K562 (cell line): Measurements from ENCODE around the gene SKOR1. TPM values are rescaled to one million over a fixed set of nuclear protein-coding genes. Genes with fewer than 3 reads are reported as not detected.

Experiments
- ARID3A ChIP-seq: IDR thresholded peaks from 2 replicates; pipeline ENCODE4 v1.6.1; 2012; ENCODE audit warnings: low read depth, low read length, improper control_type of control experiment, borderline replicate concordance
- BCL6 ChIP-seq: fragments of 250-450 bp; sonication (Bioruptor Pico); IDR thresholded peaks from 2 replicates; pipeline ENCODE4 v1.4.0; 2020
- CBX3 ChIP-seq, 2 experiments: IDR thresholded peaks; 1 replicate in 1 of 2; 2 replicates in 1 of 2; pipeline ENCODE4 v1.6.1; 2012; ENCODE audit warnings: inconsistent platforms in 2 of 2, low read length in 2 of 2, borderline replicate concordance in 1 of 2, control low read depth in 1 of 2
- CEBPG ChIP-seq, 3 experiments: fragments of 200-800 bp in 1 of 3; sonication (Bioruptor generic) in 1 of 3; sonication (generic) in 1 of 3; formaldehyde crosslinking in 1 of 3; IDR thresholded peaks in 2 of 3; conservative IDR thresholded peaks in 1 of 3; 2 replicates each; pipeline versions ENCODE4 v1.6.1 to v1.8.0; 2016 to 2022; ENCODE audit warnings: missing compliant biosample characterization in 2 of 3, missing genetic modification characterization in 2 of 3, mild to moderate bottlenecking in 1 of 3, missing genetic modification reagents in 1 of 3
- HNRNPK ChIP-seq: fragments of 200-400 bp; formaldehyde crosslinking; IDR thresholded peaks from one replicate; pipeline ENCODE4 v1.6.1; 2018; ENCODE audit warnings: mild to moderate bottlenecking, low read depth, low read length; ENCODE audit not compliant: poor library complexity, severe bottlenecking
- SRSF7 ChIP-seq: fragments of 200-400 bp; formaldehyde crosslinking; optimal IDR thresholded peaks from 2 replicates; pipeline ENCODE3; 2017; ENCODE audit warnings: mild to moderate bottlenecking, low read depth, low read length
- ZBTB8A ChIP-seq: fragments of 450-650 bp; IDR thresholded peaks from 2 replicates; pipeline ENCODE4 v1.6.1; 2018; ENCODE audit warnings: mild to moderate bottlenecking, moderate library complexity; ENCODE audit not compliant: partially characterized antibody
- ZNF518B ChIP-seq: fragments of 250-450 bp; sonication (Bioruptor Pico); IDR thresholded peaks from 2 replicates; pipeline ENCODE4 v1.5.0; 2021; ENCODE audit warnings: mild to moderate bottlenecking, moderate library complexity
- ZNF830 ChIP-seq: fragments of 250-450 bp; sonication (Bioruptor Pico); IDR thresholded peaks from 2 replicates; pipeline ENCODE4 v1.5.0; 2021; ENCODE audit warnings: mild to moderate bottlenecking
- polyA plus RNA-seq, 8 experiments: library from polyadenylated mRNA; depleted of rRNA in 4 of 8; stranded (reverse) in 5 of 8; unstranded in 3 of 8; fragments of >200 nt; fragmentation: Nextera tagmentation in 2 of 8; fragmentation: Illumina TruSeq in 1 of 8; extraction: Ambion mirVana in 2 of 8; extraction: Trizol in 1 of 8; gene quantifications; 2 replicates each; pipeline versions ENCODE4 v1.2.1 to v1.2.3, GENCODE V29; 2011 to 2014; ENCODE audit warnings: inconsistent platforms in 1 of 8, missing spikeins in 1 of 8
- total RNA-seq, 7 experiments: library from RNA; depleted of rRNA in 6 of 7; stranded (reverse); fragments of >200 nt in 6 of 7; fragmentation: Illumina TruSeq in 2 of 7; extraction: Trizol in 2 of 7; gene quantifications; 2 replicates each; pipeline versions ENCODE4 v1.2.1 to v1.2.3, GENCODE V29; 2011 to 2021; ENCODE audit warnings: low replicate concordance in 1 of 7

The SKOR1 gene
- total and polyA plus RNA-seq, 9 of the 15 experiments (the other 6 are each of a cell fraction or from before 2014, with no cell fraction given) = 0.04 to 0.41 (median 0.09) TPM; not detected in 3

DNA sequence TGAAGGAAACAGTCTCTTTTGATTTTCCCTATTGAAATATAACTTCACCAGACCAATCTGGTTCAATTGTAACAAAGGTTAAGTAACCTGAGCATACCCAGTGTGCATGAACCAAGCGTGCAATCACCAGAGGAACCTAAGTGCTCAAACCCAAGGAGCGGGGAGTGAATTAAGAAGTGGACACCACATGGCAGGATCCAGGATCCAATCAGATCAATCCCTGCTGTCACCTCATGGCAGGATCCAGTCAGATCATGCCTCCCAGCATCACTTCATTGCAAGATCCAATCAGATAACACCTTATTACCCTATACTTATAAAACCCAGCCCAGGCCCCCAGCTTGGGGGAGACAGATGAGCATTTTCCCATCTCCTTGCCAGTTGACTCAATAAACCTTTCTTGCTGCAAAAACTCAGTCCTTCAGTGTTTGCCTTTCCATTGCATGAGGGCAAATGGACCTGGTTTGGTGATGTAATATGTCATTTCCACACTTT is 53.5 kb downstream of the SKOR1 start (continued):
- TF ChIP-seq ZNF830 (CRISPR knock-in tag) (no peak), ZBTB8A (no peak), CEBPG (CRISPR knock-in tag; IDR thresholded peaks at IDR 0.05) (no peak), CEBPG (tag; conservative IDR thresholded peaks at IDR 0.05 in 1 of 2, IDR thresholded peaks at IDR 0.05 in 1 of 2) (peak in 1 of 2 experiments; percentile 59; a peak in 1 of 4 replicates), ZNF518B (CRISPR knock-in tag) (no peak), CBX3 (IDR thresholded peaks at IDR 0.05; ENCODE audit: borderline replicate concordance in 1 of 2, low read length in 2 of 2) (0 out of 3 replicates have a peak, but pooled peaks of 1 of the 2 experiments have one; percentile 14), SRSF7 (no peak), BCL6 (CRISPR knock-in tag) (no peak), ARID3A (peak; percentile 20; the same call in 1 of the 2 replicates), HNRNPK (no peak)
